ENCODE results near the gene DCLK3. TPM values are rescaled to one million over a fixed set of nuclear protein-coding genes. Genes with fewer than 3 reads are reported as not detected.

The DCLK3 gene
- total and polyA plus RNA-seq, 2 of the 8 experiments (the other 6 are each of a cell fraction or from before 2014, with no cell fraction given): 0.27 to 0.63 TPM

DNA sequence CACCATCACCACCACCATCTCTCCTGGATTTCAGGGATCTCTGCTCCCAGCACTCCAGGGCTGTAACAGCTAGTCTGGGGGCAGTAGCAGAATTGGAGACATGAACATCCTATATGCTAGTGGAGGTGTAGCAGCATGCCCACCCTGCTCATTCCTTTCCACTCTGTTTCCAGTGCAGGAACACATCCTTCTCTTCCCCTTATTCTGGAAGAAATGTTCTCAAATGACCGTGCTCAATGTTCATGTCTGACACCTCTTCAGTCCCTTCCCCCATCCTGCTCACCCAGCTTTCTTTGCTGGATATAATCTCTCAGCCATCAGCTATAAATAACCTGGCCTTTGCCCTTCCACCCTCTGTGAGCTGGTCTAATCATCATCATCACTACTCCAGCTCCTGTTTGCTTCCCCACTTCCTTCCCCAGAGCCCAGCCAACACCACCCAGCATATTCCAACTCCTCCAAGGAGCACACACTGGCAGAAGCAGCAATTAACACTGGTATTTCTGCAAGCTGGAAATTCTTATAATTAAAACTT lies 31.1 kb downstream of the DCLK3 start:
- DNase-seq (ENCODE audit: low read depth in 1 of 2, low spot score in 2 of 2) (no peak), FAIRE-seq (no peak)
- ChIA-PET POLR2A (ENCODE audit: partially characterized antibody) (no interaction called here), CTCF (ENCODE audit: partially characterized antibody) (interaction anchor here (0.6 to 3.4 kb wide), 13 partner anchors 7 to 278 kb away, joined by 3 to 14 read pairs (median 4); no protein-coding TSS in a partner anchor)
- Histone ChIP-seq H2BK5ac (ENCODE audit: low read depth, low read length) (no peak overlapping the region), H3K4me1 (replicated peaks in 1 of 4; ENCODE audit: control insufficient read depth in 3 of 4, insufficient read depth in 4 of 4, low read length in 3 of 4) (no peaks in the 10 kb centered on the region), H4K91ac (replicated peaks; ENCODE audit: insufficient read length, low read length) (no peak overlapping the region), H3K56ac (replicated peaks; ENCODE audit: insufficient read length, low read depth, low read length) (no peak overlapping the region), H3K27ac (ENCODE audit: low read depth, low read length) (no peak overlapping the region), H2AK5ac (ENCODE audit: low read depth, low read length) (no peak overlapping the region), H3K79me2 (ENCODE audit: control insufficient read depth in 1 of 2, insufficient read depth in 2 of 2, low read length in 2 of 2) (no peaks in the 10 kb centered on the region), H4K5ac (ENCODE audit: insufficient read length, low read depth, low read length) (no peak overlapping the region), H3K14ac (ENCODE audit: insufficient read length) (no peak overlapping the region), H3K4ac (replicated peaks; ENCODE audit: insufficient read length, low read depth, low read length) (no peak overlapping the region), H3K23ac (ENCODE audit: insufficient read length) (no peak overlapping the region), H3K4me3 (ENCODE audit: extremely low read depth in 1 of 4, insufficient read depth in 2 of 4, low read depth in 3 of 4, low read length in 4 of 4) (no peak overlapping the region), H2BK20ac (ENCODE audit: low read length) (no peak overlapping the region), H2AFZ (ENCODE audit: low read length) (no peak overlapping the region), H2BK120ac (replicated peaks; ENCODE audit: low read depth, low read length) (no peak overlapping the region), H3K18ac (ENCODE audit: extremely low read depth, low read length) (no peak overlapping the region), H4K8ac (ENCODE audit: extremely low read depth, insufficient read depth, low read length) (no peak overlapping the region), H3K23me2 (ENCODE audit: low read depth, low read length) (no peaks in the 10 kb centered on the region; the same call in 1 of the 2 replicates), H2BK15ac (ENCODE audit: low read length) (no peak overlapping the region), H3K9me3 (ENCODE audit: insufficient read depth in 2 of 2, low read depth in 1 of 2, low read length in 1 of 2) (no peaks in the 10 kb centered on the region), H3K27me3 (replicated peaks in 1 of 4; ENCODE audit: control insufficient read depth in 3 of 4, extremely low read depth in 1 of 4, insufficient read depth in 3 of 4, low read length in 3 of 4) (no peaks in the 10 kb centered on the region), H3K79me1 (ENCODE audit: low read depth, low read length) (no peaks in the 10 kb centered on the region), H3K36me3 (ENCODE audit: control insufficient read depth in 2 of 4, insufficient read depth in 4 of 4, low read length in 3 of 4) (no peaks in the 10 kb centered on the region), H3K9ac (replicated peaks in 1 of 4; ENCODE audit: extremely low read depth in 1 of 4, low read depth in 3 of 4, low read length in 3 of 4) (no peak overlapping the region), H4K20me1 (replicated peaks in 1 of 2; ENCODE audit: control insufficient read depth in 1 of 2, insufficient read depth in 2 of 2, low read length in 2 of 2) (no peaks in the 10 kb centered on the region), H3K4me2 (ENCODE audit: insufficient read depth in 1 of 2, low read depth in 2 of 2, low read length in 2 of 2) (no peak overlapping the region), H2BK12ac (ENCODE audit: low read depth, low read length) (no peak overlapping the region)
- WGBS, 2 experiments (ENCODE audit: extremely low coverage in 1 of 2, insufficient coverage in 1 of 2, insufficient read length in 1 of 2, insufficient replicate concordance in 2 of 2, low coverage in 1 of 2, low lambda C conversion rate in 2 of 2, missing lambda C conversion rate in 1 of 2): 92% methylated on average over 1 of the region's 1 CpG; no CpG with 5 or more reads in 1 of the 2 experiments
- TF ChIP-seq EP300 (IDR thresholded peaks at IDR 0.05; ENCODE audit: borderline replicate concordance in 1 of 2, low read depth in 2 of 2, low read length in 2 of 2) (no peak), POU5F1 (IDR thresholded peaks at IDR 0.05; ENCODE audit: low read depth, low read length) (no peak), CTBP2 (IDR thresholded peaks at IDR 0.05; ENCODE audit: borderline replicate concordance, insufficient read depth, insufficient read length, low read length) (no peak), GTF2F1 (IDR thresholded peaks at IDR 0.05; ENCODE audit: borderline replicate concordance, low read depth, low read length) (no peak), TEAD4 (IDR thresholded peaks at IDR 0.05; ENCODE audit: low read depth, low read length) (no peak), JUN (IDR thresholded peaks at IDR 0.05; ENCODE audit: low read depth, low read length) (no peak), HDAC6 (IDR thresholded peaks at IDR 0.05; ENCODE audit: low read depth, low read length) (no peak), ZNF274 (IDR thresholded peaks at IDR 0.05; ENCODE audit: borderline replicate concordance, extremely low read depth, low read length) (no peak), SRF (IDR thresholded peaks at IDR 0.05; ENCODE audit: low read depth, low read length) (no peak), EGR1 (IDR thresholded peaks at IDR 0.05; ENCODE audit: borderline replicate concordance, low read depth, low read length) (no peak), GABPA (IDR thresholded peaks at IDR 0.05; ENCODE audit: borderline replicate concordance, insufficient read depth, low read length) (no peak), CBX8 (IDR thresholded peaks at IDR 0.05; ENCODE audit: borderline replicate concordance, low read depth, low read length) (no peak), ASH2L (IDR thresholded peaks at IDR 0.05; ENCODE audit: low read length) (no peak), CHD1 (IDR thresholded peaks at IDR 0.05; ENCODE audit: low read depth, low read length) (no peak)
